HEK293 (cell line): ENCODE measurements around the gene ARRB2.

ENCODE experiments used
- CTCF ChIA-PET: fragments of 350-600 bp; formaldehyde crosslinking; extraction: SDS; loops from one replicate; lab custom pipeline; 2021; ENCODE audit warnings: antibody characterized with exemption; lab: Yijun Ruan, JAX
- POLR2A ChIA-PET: fragments of 300-600 bp; formaldehyde crosslinking; extraction: SDS; loops from one replicate; lab custom pipeline; 2020; ENCODE audit warnings: antibody characterized with exemption, inconsistent platforms; lab: Yijun Ruan, JAX
- H3K27ac ChIP-seq: fragments of 200-500 bp; sonication (Bioruptor generic); 2 replicates; pipeline ENCODE4 v1.5.1; 2014; ENCODE audit warnings: low read depth, low read length, control low read depth, inconsistent platforms; ENCODE audit errors: extremely low read depth
- H3K36me3 ChIP-seq, 2 experiments: fragments of 200-500 bp in 1 of 2; sonication (Bioruptor generic) in 1 of 2; 1 replicate in 1 of 2; 2 replicates in 1 of 2; pipeline ENCODE4 v1.5.1; 2014 to 2017; ENCODE audit warnings: inconsistent platforms in 2 of 2, low read length in 2 of 2; ENCODE audit not compliant: control insufficient read depth in 2 of 2, insufficient read depth in 1 of 2
- H3K4me1 ChIP-seq: fragments of 200-500 bp; sonication (Bioruptor generic); 2 replicates; pipeline ENCODE4 v1.5.1; 2014; ENCODE audit warnings: mild to moderate bottlenecking, low read length, inconsistent platforms; ENCODE audit not compliant: control insufficient read depth, insufficient read depth
- H3K4me3 ChIP-seq: 2 replicates; pipeline ENCODE4 v1.5.1; 2011; ENCODE audit warnings: low read depth, mild to moderate bottlenecking, control low read depth, low read length, moderate library complexity
- H3K9me3 ChIP-seq: fragments of 200-500 bp; sonication (Bioruptor generic); 2 replicates; pipeline ENCODE4 v1.5.1; 2014; ENCODE audit warnings: low read depth, low read length, inconsistent platforms; ENCODE audit not compliant: control insufficient read depth, insufficient read depth
- ATF2 ChIP-seq: fragments of 450-650 bp; formaldehyde crosslinking; IDR thresholded peaks from 2 replicates; pipeline ENCODE4 v1.5.1; 2016; ENCODE audit warnings: missing biosample characterization, missing genetic modification characterization, low read depth
- HOXA7 ChIP-seq: sonication (generic); formaldehyde crosslinking; IDR thresholded peaks from 2 replicates; pipeline ENCODE4 v1.8.1; 2022; ENCODE audit warnings: missing genetic modification reagents, borderline replicate concordance
- KLF1 ChIP-seq: fragments of 450-650 bp; formaldehyde crosslinking; IDR thresholded peaks from 2 replicates; pipeline ENCODE4 v1.5.1; 2016; ENCODE audit warnings: missing biosample characterization, missing genetic modification characterization
- KLF16 ChIP-seq: fragments of 450-650 bp; formaldehyde crosslinking; IDR thresholded peaks from 2 replicates; pipeline ENCODE4 v1.5.1; 2017; ENCODE audit warnings: missing biosample characterization, missing genetic modification characterization
- PRDM2 ChIP-seq: fragments of 450-650 bp; formaldehyde crosslinking; IDR thresholded peaks from 2 replicates; pipeline ENCODE4 v1.5.1; 2016; ENCODE audit warnings: missing biosample characterization, missing genetic modification characterization, borderline replicate concordance
- YY1 ChIP-seq: fragments of 450-650 bp; formaldehyde crosslinking; IDR thresholded peaks from 2 replicates; pipeline ENCODE4 v1.5.1; 2018; ENCODE audit warnings: missing biosample characterization, missing genetic modification characterization
- ZBTB44 ChIP-seq: fragments of 450-650 bp; IDR thresholded peaks from 2 replicates; pipeline ENCODE4 v1.5.1; 2018; ENCODE audit warnings: missing biosample characterization, mild to moderate bottlenecking, missing genetic modification characterization
- ZNF2 ChIP-seq: fragments of 450-650 bp; formaldehyde crosslinking; IDR thresholded peaks from 2 replicates; pipeline ENCODE4 v1.5.1; 2016; ENCODE audit warnings: missing biosample characterization, missing genetic modification characterization
- ZNF214 ChIP-seq: fragments of 450-650 bp; formaldehyde crosslinking; IDR thresholded peaks from 2 replicates; pipeline ENCODE4 v1.5.1; 2017; ENCODE audit warnings: missing biosample characterization, mild to moderate bottlenecking, missing genetic modification characterization, borderline replicate concordance
- ZNF302 ChIP-seq: fragments of 450-650 bp; formaldehyde crosslinking; IDR thresholded peaks from 2 replicates; pipeline ENCODE4 v1.5.1; 2016; ENCODE audit warnings: missing biosample characterization, missing genetic modification characterization, low read depth
- ZNF423 ChIP-seq: fragments of 450-650 bp; formaldehyde crosslinking; IDR thresholded peaks from 2 replicates; pipeline ENCODE4 v1.5.1; 2016; ENCODE audit warnings: missing biosample characterization, missing genetic modification characterization
- ZNF426 ChIP-seq: fragments of 450-650 bp; formaldehyde crosslinking; IDR thresholded peaks from 2 replicates; pipeline ENCODE4 v1.5.1; 2017; ENCODE audit warnings: missing biosample characterization, missing genetic modification characterization, mild to moderate bottlenecking, inconsistent platforms, moderate library complexity
- ZNF513 ChIP-seq: fragments of 450-650 bp; IDR thresholded peaks from 2 replicates; pipeline ENCODE4 v1.5.1; 2018; ENCODE audit warnings: missing biosample characterization, missing genetic modification characterization
- ZNF530 ChIP-seq: fragments of 450-650 bp; formaldehyde crosslinking; IDR thresholded peaks from 2 replicates; pipeline ENCODE4 v1.5.1; 2016; ENCODE audit warnings: low read depth, missing biosample characterization, missing genetic modification characterization
- ZNF580 ChIP-seq: fragments of 450-650 bp; formaldehyde crosslinking; IDR thresholded peaks from 2 replicates; pipeline ENCODE4 v1.5.1; 2016; ENCODE audit warnings: missing biosample characterization, missing genetic modification characterization
- ZNF596 ChIP-seq: fragments of 450-650 bp; IDR thresholded peaks from 2 replicates; pipeline ENCODE4 v1.5.0; 2018; ENCODE audit warnings: missing biosample characterization, mild to moderate bottlenecking, missing genetic modification characterization, moderate library complexity
- ZNF623 ChIP-seq: fragments of 450-650 bp; formaldehyde crosslinking; IDR thresholded peaks from 2 replicates; pipeline ENCODE4 v1.5.1; 2016; ENCODE audit warnings: missing biosample characterization, missing genetic modification characterization
- ZNF629 ChIP-seq: fragments of 450-650 bp; formaldehyde crosslinking; IDR thresholded peaks from 2 replicates; pipeline ENCODE4 v1.5.1; 2017; ENCODE audit warnings: missing biosample characterization, missing genetic modification characterization
- ZNF747 ChIP-seq: fragments of 450-650 bp; formaldehyde crosslinking; IDR thresholded peaks from 2 replicates; pipeline ENCODE4 v1.5.1; 2016; ENCODE audit warnings: missing biosample characterization, missing genetic modification characterization
- ZSCAN4 ChIP-seq: fragments of 450-650 bp; formaldehyde crosslinking; IDR thresholded peaks from 2 replicates; pipeline ENCODE4 v1.5.1; 2017; ENCODE audit warnings: missing biosample characterization, missing genetic modification characterization
- TF ChIP-seq, protein P1 (sequence below): sonication (generic); formaldehyde crosslinking; IDR thresholded peaks from 2 replicates; pipeline ENCODE4 v1.8.1; 2022; ENCODE audit warnings: mild to moderate bottlenecking, moderate library complexity, missing genetic modification reagents
- TF ChIP-seq, protein P2 (sequence below): fragments of 450-650 bp; formaldehyde crosslinking; IDR thresholded peaks from 2 replicates; pipeline ENCODE4 v1.5.1; 2016; ENCODE audit warnings: missing biosample characterization, missing genetic modification characterization, borderline replicate concordance

The ARRB2 gene

DNA sequence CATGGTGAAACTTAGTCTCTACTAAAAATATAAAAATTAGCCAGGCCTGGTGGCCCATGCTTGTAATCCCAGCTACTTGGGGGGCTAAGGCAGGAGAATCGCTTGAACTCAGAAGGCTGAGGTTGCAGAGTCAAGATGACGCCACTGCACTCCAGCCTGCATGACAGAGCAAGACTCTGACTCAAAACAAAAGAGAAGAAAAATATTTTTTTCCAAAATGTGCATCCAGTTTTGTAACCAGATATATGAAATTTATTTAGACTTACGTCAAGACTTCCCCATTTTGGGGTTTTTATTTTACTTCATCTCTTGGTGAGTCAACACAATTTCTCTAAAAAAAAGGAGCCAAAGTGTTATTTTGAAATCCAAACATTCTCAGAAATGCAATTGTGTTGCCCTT is 55.8 kb downstream of the ARRB2 start:
- Histone ChIP-seq H3K4me3 (no peak overlapping the region), H3K36me3 (no peaks in the 10 kb centered on the region), H3K9me3 (no peaks in the 10 kb centered on the region), H3K4me1 (no peaks in the 10 kb centered on the region), H3K27ac (no peak overlapping the region)
- TF ChIP-seq KLF1 (no peak), ZNF513 (tag by site-specific recombination) (no peak), ZNF423 (tag by site-specific recombination) (no peak), ZNF426 (tag by site-specific recombination) (no peak), ZNF214 (tag by site-specific recombination) (no peak), ZNF747 (tag by site-specific recombination) (no peak), ZNF629 (tag by site-specific recombination) (no peak), ZSCAN4 (tag by site-specific recombination) (no peak), ATF2 (no peak), ZNF302 (tag by site-specific recombination) (no peak), ZNF596 (no peak), ZNF623 (tag by site-specific recombination) (no peak), HOXA7 (no peak), ZNF2 (tag by site-specific recombination) (no peak), YY1 (tag by site-specific recombination) (no peak), ZNF530 (tag by site-specific recombination) (no peak)
- TF ChIP-seq, protein P1, sequence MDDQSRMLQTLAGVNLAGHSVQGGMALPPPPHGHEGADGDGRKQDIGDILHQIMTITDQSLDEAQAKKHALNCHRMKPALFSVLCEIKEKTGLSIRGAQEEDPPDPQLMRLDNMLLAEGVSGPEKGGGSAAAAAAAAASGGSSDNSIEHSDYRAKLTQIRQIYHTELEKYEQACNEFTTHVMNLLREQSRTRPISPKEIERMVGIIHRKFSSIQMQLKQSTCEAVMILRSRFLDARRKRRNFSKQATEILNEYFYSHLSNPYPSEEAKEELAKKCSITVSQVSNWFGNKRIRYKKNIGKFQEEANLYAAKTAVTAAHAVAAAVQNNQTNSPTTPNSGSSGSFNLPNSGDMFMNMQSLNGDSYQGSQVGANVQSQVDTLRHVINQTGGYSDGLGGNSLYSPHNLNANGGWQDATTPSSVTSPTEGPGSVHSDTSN = no peak
- POLR2A ChIA-PET = no interaction called here
- CTCF ChIA-PET = no interaction called here

DNA sequence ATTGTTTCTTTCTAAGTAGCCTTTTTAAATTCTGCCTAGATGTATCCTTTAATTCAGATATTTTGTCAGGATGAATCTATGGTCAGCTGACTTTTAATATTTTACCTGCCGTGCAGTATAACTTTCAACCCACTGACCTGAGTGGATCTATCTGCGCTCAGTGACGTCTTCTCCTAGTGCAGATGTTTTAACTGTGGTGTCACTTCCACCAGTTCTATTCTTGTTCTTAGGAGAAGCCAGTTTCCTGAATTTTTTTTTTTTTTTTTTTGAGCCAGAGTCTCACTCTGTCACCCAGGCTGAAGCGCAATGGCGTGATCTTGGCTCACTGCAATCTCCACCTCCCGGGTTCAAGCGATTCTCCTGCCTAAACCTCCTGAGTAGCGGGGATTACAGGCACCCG is 56.3 kb downstream of the ARRB2 start:
- CTCF ChIA-PET = no interaction called here
- Histone ChIP-seq H3K27ac (no peak overlapping the region), H3K36me3 (no peaks in the 10 kb centered on the region), H3K4me3 (no peak overlapping the region), H3K4me1 (no peaks in the 10 kb centered on the region), H3K9me3 (no peaks in the 10 kb centered on the region)
- TF ChIP-seq ZBTB44 (tag by site-specific recombination) (no peak), PRDM2 (tag by site-specific recombination) (no peak), ZNF580 (no peak), KLF16 (tag by site-specific recombination) (no peak), ZNF623 (tag by site-specific recombination) (no peak)
- TF ChIP-seq, protein P2, sequence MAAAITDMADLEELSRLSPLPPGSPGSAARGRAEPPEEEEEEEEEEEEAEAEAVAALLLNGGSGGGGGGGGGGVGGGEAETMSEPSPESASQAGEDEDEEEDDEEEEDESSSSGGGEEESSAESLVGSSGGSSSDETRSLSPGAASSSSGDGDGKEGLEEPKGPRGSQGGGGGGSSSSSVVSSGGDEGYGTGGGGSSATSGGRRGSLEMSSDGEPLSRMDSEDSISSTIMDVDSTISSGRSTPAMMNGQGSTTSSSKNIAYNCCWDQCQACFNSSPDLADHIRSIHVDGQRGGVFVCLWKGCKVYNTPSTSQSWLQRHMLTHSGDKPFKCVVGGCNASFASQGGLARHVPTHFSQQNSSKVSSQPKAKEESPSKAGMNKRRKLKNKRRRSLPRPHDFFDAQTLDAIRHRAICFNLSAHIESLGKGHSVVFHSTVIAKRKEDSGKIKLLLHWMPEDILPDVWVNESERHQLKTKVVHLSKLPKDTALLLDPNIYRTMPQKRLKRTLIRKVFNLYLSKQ (tag by site-specific recombination) = no peak
- POLR2A ChIA-PET = no interaction called here
